Suprapubic skin (tissue), 4 donors: ENCODE results near the gene SMARCA4.

Experiments used
- EP300 ChIP-seq: sonication (generic); formaldehyde crosslinking; IDR thresholded peaks from one replicate; pipeline ENCODE4 v1.6.1; 2017; ENCODE audit warnings: antibody characterized with exemption
- POLR2A ChIP-seq, 2 donors: fragments of 450-650 bp; IDR thresholded peaks; one replicate each; pipeline ENCODE4 v1.6.1; 2017; ENCODE audit warnings: antibody characterized with exemption in 2 of 2, mild to moderate bottlenecking in 2 of 2, moderate library complexity in 2 of 2
- POLR2AphosphoS5 ChIP-seq, 3 donors: sonication (generic); formaldehyde crosslinking; IDR thresholded peaks; one replicate each; pipeline ENCODE4 v1.6.1; 2017; ENCODE audit warnings: antibody characterized with exemption in 3 of 3
- TF ChIP-seq, protein P1 (sequence below), 2 donors: fragments of 200-600 bp in 1 of 2; fragments of 450-650 bp in 1 of 2; sonication (generic) in 1 of 2; IDR thresholded peaks; one replicate each; pipeline ENCODE4 v1.5.1; 2016 to 2019; ENCODE audit warnings: antibody characterized with exemption in 2 of 2, mild to moderate bottlenecking in 1 of 2, moderate library complexity in 1 of 2

- TF ChIP-seq, protein P1, sequence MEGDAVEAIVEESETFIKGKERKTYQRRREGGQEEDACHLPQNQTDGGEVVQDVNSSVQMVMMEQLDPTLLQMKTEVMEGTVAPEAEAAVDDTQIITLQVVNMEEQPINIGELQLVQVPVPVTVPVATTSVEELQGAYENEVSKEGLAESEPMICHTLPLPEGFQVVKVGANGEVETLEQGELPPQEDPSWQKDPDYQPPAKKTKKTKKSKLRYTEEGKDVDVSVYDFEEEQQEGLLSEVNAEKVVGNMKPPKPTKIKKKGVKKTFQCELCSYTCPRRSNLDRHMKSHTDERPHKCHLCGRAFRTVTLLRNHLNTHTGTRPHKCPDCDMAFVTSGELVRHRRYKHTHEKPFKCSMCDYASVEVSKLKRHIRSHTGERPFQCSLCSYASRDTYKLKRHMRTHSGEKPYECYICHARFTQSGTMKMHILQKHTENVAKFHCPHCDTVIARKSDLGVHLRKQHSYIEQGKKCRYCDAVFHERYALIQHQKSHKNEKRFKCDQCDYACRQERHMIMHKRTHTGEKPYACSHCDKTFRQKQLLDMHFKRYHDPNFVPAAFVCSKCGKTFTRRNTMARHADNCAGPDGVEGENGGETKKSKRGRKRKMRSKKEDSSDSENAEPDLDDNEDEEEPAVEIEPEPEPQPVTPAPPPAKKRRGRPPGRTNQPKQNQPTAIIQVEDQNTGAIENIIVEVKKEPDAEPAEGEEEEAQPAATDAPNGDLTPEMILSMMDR (IDR thresholded peaks at IDR 0.05) = no peak
- TF ChIP-seq POLR2AphosphoS5 (IDR thresholded peaks at IDR 0.05) = no peak
- no peak for TF ChIP-seq POLR2A (IDR thresholded peaks at IDR 0.05)
- no peak for TF ChIP-seq EP300
Observed at GRCh38 chr19:10977742-10978092, 16.9 kb downstream of the SMARCA4 start.
